Colon (tissue), 2 donors: ENCODE results near the gene TEKT4.
"Not testable (repeated sequence)": the region's sequence is repeated elsewhere in the genome, so short reads cannot be mapped to it uniquely, and the experiment has no call there.

Experiments
- FAIRE-seq: peaks from 2 replicates; lab custom pipeline; 2012; peaks lifted over from hg19 to GRCh38; lab: Jason Lieb, UNC
- donor health status: control.
- donor health status: control.

Gene TEKT4

DNA sequence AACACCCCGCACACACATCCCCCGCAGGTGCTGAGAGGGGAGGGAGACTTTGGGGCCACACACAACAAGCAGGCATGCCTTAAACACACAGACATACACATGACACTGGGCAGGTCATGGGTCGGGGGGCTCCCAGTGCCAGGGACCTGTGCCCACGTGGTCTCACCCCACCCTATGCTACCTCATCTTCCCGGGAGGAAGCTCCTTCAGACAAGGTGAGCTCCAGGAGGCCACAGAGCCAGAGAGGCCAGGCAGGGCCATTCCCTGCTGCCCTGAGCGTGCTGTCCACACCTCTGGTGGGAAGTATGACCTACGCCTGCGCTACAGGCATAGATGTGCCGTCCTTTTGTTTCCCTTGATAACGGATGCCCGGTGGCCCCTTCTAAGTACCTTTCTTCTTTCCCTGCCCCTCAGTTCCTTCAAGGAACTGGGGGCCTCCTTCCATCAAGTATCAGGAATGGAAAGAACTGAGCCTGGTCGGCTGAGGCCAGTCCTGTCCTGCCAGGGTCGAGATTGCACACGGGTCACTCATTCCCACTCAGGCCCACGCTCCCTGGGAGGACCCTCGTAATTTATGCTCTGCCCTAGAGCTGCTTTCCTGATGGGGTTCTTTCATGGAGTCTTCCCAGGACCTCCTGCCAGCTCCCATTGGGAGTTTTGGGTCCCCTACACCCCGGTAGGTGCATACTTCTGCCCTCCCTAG lies 4.7 kb downstream of the TEKT4 start:
- no peak for FAIRE-seq

DNA sequence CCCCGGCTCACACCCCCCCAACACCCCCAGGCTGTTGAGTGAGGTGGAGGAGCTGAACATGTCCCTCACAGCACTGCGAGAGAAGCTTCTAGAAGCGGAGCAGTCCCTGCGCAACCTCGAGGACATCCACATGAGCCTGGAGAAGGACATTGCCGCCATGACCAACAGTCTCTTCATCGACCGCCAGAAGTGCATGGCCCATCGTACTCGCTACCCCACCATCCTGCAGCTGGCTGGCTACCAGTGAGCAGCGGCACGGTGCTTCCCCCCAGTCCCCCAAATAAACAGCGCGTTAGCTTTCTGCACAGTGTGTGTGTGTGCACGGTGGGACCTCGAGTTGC lies 5.3 kb downstream of the TEKT4 start:
- no peak for FAIRE-seq

DNA sequence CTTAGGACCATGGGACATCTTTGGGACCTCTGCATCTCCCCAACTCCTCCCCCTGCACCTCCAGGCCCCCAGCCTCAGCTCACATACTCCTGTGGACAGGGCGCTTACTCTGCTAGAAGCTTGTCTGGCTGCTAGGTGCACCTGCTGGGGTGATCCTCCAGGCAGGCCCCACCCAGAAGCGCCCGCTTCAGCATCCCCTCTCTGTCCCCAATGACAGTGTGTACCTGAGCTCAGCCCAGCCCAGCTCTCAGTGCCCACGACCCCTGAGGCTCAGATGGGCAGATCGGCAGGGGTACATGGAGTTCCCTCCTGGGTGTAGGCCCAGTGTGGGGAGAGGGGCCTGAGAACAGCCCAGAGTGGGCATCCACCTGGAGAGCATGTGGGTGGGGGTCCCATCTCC lies 5.9 kb downstream of the TEKT4 start:
- no peak for FAIRE-seq

DNA sequence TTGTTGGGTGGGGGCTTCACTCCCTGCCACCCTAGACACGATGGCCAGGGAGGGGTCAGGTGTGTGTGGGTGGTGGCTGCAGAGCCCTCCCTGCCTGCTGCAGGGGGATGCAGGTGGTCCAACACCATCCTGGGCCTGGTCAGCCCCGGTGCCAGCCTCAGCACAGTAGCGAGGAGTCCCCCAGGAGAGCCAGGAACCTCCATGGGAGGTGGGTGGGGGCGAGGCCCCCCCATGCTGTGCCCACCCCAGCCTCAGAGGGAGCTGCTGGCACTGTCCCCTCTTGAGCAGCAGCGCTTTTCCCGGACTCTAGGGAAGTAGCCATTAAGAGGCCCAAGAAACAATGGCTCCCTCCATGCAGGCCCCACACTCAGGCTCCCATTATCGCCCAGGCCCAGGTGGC lies 7.3 kb downstream of the TEKT4 start:
- FAIRE-seq = not testable (repeated sequence)

DNA sequence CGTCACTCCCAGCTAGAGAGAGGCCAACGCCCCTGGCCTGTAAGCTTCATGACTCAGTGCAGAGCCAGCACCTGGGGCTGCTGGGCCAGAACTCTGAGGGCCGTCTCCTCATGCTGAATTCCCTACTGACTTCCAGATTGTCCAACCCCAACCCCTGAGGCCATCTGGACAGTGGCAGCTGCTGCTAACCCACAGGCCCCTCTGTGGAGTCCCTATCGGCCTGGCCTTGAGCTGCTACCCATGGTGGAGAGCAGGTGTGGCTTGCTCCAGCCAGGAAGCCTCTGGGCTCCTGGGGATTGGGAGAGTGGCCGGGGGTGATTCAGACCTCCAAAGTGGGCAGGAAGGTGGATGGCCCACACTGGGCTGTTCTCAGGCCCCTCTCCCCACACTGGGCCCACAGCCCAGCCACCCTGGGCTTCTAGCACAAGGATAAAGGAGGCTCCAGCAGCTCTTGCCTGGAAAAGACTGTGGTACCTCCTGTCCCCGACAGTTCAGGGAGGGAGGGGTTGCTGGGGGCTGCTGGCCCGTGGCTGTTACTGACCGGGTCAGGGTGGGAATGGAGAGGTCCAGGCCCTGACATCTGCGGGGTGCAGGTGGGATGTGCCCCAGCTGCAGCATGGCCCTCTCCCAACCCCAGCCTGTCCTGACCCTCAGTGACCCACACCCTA lies 8.2 kb downstream of the TEKT4 start:
- FAIRE-seq = no peak

DNA sequence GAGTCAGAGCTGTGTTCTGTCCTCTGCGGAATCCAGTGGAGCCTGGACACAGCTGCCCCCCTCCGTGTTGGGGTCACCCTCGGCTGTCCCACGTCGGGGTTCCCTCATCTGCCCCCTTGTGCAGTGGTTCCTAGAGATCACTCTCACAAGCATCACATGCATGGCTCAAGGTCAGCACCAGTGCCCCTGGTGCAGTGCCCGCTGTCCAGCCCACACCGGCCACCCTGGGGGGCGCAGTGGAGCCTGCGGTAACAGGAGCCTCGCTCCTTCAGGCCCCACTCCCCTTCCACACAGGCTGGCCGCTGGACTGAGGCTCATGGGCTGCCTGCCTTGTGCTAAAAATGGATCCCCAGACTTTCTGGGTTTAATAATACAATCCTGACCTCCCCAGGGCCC lies 8.8 kb downstream of the TEKT4 start:
- no peak for FAIRE-seq

DNA sequence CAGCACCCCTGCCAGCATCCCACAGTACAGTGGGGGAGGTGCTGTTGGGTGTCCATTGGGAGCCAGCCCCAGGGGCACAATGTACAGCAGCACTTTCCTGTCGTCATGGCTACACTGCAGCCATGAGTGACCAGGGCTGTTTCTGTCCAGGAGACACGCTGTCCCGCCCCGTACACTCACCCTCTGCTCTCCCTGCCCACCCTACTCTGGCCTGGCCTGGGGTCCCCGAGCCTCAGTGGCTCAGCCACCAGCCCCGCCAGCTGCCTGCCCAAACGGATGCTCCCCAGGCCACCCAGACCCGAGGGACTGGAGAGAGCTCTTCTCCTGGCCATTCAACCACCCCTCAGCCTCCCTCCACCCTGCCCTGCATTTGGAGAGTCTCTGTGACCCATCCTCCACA lies 9.3 kb downstream of the TEKT4 start:
- no peak for FAIRE-seq

DNA sequence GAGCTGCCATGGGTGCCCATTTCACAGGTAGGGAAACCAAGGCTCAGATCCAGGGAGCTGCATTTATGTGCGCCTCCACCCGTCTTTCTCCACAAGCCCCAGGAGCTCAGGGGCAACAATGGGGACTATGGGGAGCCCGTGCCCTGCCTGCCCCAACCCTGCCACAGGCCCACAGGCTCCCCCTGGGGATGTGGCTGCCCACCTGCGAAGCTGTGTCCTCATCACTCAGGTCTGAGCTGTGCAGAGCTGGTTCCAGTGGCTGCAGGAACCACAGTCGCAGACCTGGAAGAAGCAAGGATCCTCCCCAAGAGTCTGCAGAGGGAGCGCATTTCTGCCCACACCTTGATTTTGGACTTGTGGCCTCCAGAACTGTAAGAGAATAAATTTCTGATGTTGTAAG lies 9.8 kb downstream of the TEKT4 start:
- FAIRE-seq = no peak

DNA sequence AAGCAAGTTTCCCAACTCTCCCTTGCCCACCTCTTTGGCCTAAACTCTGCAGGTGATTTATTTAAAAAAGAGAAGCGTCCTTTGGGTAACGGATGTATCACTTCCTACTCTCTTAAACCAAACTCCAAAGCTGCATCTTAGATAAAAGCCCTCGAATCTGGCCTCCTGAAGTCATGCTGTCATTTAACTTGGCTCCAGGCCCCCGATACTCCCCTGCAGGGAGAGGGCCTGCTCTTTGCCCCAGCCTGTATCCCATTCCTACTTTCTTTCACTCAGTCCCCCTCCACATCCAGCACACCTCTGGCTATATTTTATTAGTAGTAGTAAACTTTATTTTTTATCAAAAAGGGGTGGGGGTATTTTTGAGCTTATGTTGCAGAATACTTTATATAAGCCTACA lies 19.0 kb downstream of the TEKT4 start:
- no peak for FAIRE-seq

DNA sequence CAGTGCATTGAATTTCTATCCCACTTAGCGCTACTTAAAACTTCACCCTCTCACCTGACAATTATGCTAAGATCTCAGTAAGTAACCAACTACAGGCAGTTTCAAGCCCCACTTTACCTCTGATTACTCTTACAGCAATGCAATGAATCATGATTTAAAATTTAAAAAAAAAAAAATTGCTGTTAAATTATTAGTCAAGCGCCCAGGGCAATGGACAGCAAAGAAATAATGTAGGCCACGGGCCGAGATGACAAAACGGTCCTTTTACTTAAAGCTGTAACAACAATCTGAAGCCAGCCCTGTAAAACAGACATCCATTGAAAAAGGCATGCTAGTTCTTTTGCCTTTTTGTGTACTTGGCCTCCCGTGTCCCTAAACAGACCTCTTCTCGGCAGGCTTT lies 24.0 kb downstream of the TEKT4 start:
- FAIRE-seq = not testable (repeated sequence)

DNA sequence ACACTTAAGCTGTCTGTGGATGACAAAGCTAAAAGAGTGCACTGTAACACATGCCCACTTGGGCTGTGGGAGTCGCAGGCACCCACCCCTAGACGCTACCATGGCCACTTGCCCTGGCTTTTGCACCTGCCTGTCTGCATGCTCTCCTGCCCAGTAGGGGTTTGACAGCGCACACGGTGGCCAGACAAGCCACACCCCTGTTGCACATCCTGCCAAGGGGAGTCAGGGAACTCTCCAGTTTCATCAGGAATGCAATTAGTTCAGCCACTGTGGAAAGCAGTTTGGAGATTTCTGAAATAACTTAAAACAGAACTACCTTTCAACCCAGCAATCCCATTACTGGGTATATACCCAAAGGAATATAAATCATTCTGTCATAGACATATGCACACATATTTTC lies 35.7 kb downstream of the TEKT4 start:
- not testable (repeated sequence) for FAIRE-seq

DNA sequence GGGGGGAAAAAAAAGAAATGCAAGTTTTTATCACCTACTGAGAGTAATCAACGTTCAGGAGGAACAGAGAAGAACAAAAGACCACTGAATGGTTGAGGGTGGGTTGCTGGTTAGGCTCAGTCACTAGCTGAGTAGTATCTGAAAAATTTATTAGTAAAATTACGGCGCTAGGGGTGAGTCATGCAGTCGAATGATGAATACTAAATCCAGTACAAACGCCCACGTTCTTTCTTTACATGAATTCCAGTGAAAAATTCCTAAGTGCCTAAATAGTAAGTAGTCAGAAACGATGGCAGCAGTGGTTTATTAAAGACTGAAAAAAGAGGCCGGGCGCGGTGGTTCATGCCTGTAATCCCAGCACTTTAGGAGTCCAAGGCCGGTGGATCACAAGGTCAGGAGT lies 52.0 kb downstream of the TEKT4 start:
- no peak for FAIRE-seq

DNA sequence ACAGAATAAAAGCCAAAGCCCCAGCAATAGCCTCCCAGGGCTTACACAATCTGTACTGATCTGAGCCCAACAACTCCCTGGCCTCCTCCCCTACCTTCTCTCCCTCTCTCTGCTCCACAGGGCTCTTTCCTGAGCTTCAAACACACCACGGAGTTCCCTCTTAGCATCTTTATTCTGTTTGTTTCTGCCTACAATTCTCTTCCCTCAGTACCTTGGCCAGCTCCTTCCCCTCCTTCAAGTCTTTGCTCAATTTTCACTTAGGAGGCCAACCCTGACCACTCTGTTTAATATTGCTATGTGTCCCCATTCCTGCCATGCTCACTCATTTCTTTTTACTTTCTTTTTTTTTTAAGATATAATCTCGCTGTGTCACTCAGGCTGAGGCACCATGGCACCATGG lies 53.8 kb downstream of the TEKT4 start:
- not testable (repeated sequence) for FAIRE-seq
